Thoracic aorta (tissue), 2 donors: ENCODE data around the gene SLC7A9. TPM values are rescaled to one million over a fixed set of nuclear protein-coding genes. Genes with fewer than 3 reads are reported as not detected.

Experiments
- ATAC-seq: fragments of 150-250 bp; one replicate; pipeline ENCODE4 v1.8.0; 2017; ENCODE audit warnings: low read depth; ENCODE audit not compliant: insufficient number of reproducible peaks, low FRiP score
- DNase-seq: peaks from one replicate; pipeline ENCODE4 v3.0.0-alpha.2; 2020; ENCODE audit warnings: low spot score
- H3K27ac ChIP-seq, 2 donors: fragments of 200-600 bp; sonication (generic); 1 replicate in 1 of 2; 2 replicates in 1 of 2; pipeline ENCODE4 v1.5.1; 2016; ENCODE audit warnings: mild to moderate bottlenecking in 2 of 2, moderate library complexity in 2 of 2
- H3K27me3 ChIP-seq: fragments of 200-600 bp; sonication (generic); replicated peaks from 2 replicates; pipeline ENCODE4 v1.6.0; 2016; ENCODE audit warnings: mild to moderate bottlenecking; ENCODE audit not compliant: insufficient read depth
- H3K36me3 ChIP-seq: fragments of 200-600 bp; sonication (generic); one replicate; pipeline ENCODE4 v1.5.1; 2016
- H3K4me1 ChIP-seq, 2 donors: fragments of 200-600 bp; sonication (generic); 1 replicate in 1 of 2; 2 replicates in 1 of 2; pipeline versions ENCODE4 v1.5.1 to v1.6.0; 2016; ENCODE audit warnings: low read depth in 2 of 2, mild to moderate bottlenecking in 1 of 2; ENCODE audit not compliant: control insufficient read depth in 1 of 2
- H3K4me3 ChIP-seq: fragments of 200-600 bp; sonication (generic); 2 replicates; pipeline ENCODE4 v1.5.1; 2016; ENCODE audit warnings: mild to moderate bottlenecking
- H3K9me3 ChIP-seq: fragments of 200-600 bp; sonication (generic); 2 replicates; pipeline ENCODE4 v1.5.1; 2016
- CTCF ChIP-seq: fragments of 200-600 bp; sonication (generic); IDR thresholded peaks from one replicate; pipeline ENCODE4 v1.5.1; 2019; ENCODE audit warnings: antibody characterized with exemption
- total RNA-seq, 2 donors: library from RNA; depleted of rRNA; stranded (reverse); fragments of >200 nt; gene quantifications; one replicate each; pipeline versions ENCODE4 v1.1.0 to v1.2.3, GENCODE V29; 2016

SLC7A9 gene
- total RNA-seq, 2 donors from 2014 or later: 0.56 TPM; not detected in 1

- no peak overlapping the region for H3K4me3 ChIP-seq
- DNase-seq (no peak), ATAC-seq (no peak)
- no peaks in the 10 kb centered on the region for H3K36me3 ChIP-seq
- H3K27ac ChIP-seq: no peak overlapping the region
- TF ChIP-seq CTCF: no peak
- no peaks in the 10 kb centered on the region for H3K4me1 ChIP-seq
- H3K9me3 ChIP-seq: no peaks in the 10 kb centered on the region
- no peaks in the 10 kb centered on the region for H3K27me3 ChIP-seq
These were observed 44.5 kb downstream of the SLC7A9 start for GRCh38 chr19:32824916-32825608.

DNA sequence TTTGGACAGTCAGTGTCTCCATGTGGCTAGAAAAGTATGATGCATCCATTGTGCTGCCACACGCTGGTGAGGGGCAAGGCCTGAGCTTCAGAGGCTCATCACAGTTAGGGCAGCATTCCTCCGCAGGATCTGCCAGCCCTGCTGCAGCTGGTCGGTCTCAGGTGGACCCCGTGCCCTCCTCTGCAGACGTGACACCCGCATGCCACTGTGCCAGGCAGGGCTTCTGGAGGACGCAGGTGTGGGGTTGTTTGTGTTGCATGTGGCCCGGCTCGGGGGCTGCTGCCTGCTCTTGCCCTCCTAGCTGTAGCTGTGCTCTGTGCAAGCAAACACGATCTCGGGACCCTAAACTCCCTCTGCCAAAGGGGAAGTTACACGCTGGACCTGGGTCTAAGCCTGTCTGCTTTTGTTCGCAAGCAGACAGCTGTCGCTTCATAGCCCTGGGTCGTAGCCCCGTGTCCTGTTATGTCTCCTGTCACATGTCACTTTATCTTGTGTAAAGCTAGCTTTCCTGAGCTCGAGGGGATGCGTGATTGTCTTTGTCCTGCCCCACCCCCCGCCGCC lies 45.3 kb downstream of the SLC7A9 start:
- DNase-seq: no peak
- no peaks in the 10 kb centered on the region for H3K4me1 ChIP-seq
- no peak for ATAC-seq
- no peak overlapping the region for H3K27ac ChIP-seq
- H3K27me3 ChIP-seq: no peaks in the 10 kb centered on the region
- no peaks in the 10 kb centered on the region for H3K36me3 ChIP-seq
- H3K9me3 ChIP-seq: no peaks in the 10 kb centered on the region
- H3K4me3 ChIP-seq: no peak overlapping the region
- TF ChIP-seq CTCF: no peak

- H3K4me3 ChIP-seq: no peak overlapping the region
- DNase-seq (no peak), ATAC-seq (no peak)
- no peak for TF ChIP-seq CTCF
- no peaks in the 10 kb centered on the region for H3K27me3 ChIP-seq
- no peaks in the 10 kb centered on the region for H3K4me1 ChIP-seq
- no peak overlapping the region for H3K27ac ChIP-seq
- no peaks in the 10 kb centered on the region for H3K9me3 ChIP-seq
- no peaks in the 10 kb centered on the region for H3K36me3 ChIP-seq
These were observed 45.8 kb downstream of the SLC7A9 start for GRCh38 chr19:32823747-32824102.

DNA sequence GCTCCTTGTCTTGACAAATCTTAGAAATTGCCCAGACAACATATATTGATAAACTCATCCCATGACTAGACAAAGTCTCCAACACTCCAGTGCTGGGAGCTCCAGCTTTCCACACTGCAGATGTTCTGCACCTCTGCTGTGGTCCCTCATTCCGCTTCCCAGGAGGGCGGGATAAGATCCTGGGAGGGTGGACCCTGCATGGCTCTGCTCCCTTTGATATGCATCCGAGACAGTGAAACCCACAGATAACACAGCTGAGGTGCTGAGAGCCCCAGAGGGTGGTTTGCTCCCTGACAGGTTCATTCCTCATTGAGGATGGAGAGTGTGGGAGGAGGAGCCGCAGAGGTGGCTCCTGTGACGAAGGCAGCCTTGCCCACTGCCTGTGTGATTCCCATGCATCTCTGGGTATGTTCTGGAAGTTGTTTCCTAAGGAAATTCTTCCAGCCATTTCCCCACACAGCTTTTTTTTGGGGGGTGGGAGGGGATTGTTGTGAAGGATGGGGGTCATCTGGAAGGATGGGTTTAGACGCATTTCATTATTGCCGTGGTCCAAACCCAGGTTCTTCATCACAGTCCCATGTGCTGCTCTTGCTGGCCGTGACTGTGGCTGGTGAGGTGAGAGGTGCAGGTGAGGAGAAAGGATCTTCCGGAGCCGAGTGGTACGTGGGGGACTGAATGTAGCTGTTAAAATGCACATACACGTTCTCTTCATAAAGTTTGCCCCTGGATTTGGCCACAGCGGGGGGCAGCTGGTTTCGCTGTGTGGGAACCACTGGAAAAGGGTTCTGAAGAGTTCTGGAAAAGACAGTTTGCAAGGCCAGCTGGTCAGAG lies 46.4 kb downstream of the SLC7A9 start:
- H3K4me3 ChIP-seq: no peak overlapping the region
- no peak overlapping the region for H3K27ac ChIP-seq
- H3K4me1 ChIP-seq: no peaks in the 10 kb centered on the region
- no peak for ATAC-seq
- H3K9me3 ChIP-seq: no peaks in the 10 kb centered on the region
- no peak for DNase-seq
- no peaks in the 10 kb centered on the region for H3K27me3 ChIP-seq
- no peak for TF ChIP-seq CTCF
- H3K36me3 ChIP-seq: no peaks in the 10 kb centered on the region
